Stimulated activated CD4-positive, alpha-beta T cell treated with anti-CD3 and anti-CD28 coated beads, Interleukin-4, amount 100 ng/mL, for 1 hour (primary cell): ENCODE data around the gene ZCCHC14.
"Not testable (repeated sequence)": the region's sequence is repeated elsewhere in the genome, so short reads cannot be mapped to it uniquely, and the experiment has no call there.

ENCODE experiments used
- DNase-seq: peaks from one replicate; pipeline ENCODE4 v3.0.0-alpha.2; 2020

Gene ZCCHC14

DNA sequence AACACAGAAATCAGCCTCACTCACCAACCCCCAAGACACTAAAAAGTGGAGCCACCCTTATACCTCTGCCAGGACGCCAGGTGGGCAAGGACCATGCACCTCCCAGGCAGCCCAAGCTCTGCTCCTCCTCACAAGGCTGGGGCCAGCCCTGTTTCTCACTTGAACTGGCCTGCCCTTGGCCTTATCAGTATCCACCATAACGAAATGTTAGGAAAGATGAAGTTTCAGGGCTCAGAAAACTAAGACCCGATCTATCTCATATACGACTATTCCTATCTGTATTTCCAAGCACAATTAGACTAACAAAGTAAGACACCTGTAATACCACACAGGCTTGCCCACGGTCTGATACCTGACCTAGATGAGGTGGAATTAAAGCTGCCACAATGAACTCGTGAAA is 116.2 kb downstream of the ZCCHC14 start:
- no peak for DNase-seq

DNA sequence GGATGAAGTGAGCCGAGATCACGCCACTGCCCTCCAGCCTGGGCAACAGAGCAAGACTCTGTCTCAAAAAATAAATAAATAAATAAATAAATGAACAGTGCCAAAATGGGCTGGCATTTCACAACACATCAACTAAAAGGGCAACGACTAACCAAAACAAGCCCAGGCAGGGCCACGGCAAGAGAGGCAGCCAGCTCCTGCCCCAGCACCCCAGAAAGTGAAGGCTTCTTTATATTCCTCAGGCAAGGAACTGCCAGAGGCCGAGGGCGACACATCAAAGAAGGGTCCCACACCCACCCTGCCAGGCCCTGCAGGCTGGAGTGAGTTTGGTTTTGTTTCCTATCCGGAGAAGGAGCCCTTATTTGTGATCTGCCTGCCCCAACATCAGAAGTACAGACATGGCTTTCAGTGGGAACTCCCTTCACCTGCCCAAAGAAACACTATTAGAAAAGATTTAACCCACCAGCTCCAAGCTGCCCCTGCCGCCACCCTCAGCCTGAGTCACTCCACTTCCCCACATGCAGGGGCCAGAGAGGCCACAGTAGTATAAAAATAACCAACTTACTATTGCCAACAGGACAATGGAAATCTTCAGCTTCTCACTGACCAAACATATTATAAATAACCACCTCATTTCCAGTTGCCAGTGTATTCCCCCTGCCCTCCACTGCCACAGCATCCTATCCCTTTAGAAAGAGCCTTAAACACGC is 117.2 kb downstream of the ZCCHC14 start:
- no peak for DNase-seq

- DNase-seq, result no peak
Measured at GRCh38 chr16:87374313-87374712, 118.5 kb downstream of the ZCCHC14 start.

GRCh38 chr16:87372305-87372704 is 120.5 kb downstream of the ZCCHC14 start:
- DNase-seq, result no peak

- no peak for DNase-seq
Measured at GRCh38 chr16:87371261-87371866, 121.5 kb downstream of the ZCCHC14 start.

- no peak for DNase-seq
Measured at GRCh38 chr16:87369796-87370719, 122.8 kb downstream of the ZCCHC14 start.

DNA sequence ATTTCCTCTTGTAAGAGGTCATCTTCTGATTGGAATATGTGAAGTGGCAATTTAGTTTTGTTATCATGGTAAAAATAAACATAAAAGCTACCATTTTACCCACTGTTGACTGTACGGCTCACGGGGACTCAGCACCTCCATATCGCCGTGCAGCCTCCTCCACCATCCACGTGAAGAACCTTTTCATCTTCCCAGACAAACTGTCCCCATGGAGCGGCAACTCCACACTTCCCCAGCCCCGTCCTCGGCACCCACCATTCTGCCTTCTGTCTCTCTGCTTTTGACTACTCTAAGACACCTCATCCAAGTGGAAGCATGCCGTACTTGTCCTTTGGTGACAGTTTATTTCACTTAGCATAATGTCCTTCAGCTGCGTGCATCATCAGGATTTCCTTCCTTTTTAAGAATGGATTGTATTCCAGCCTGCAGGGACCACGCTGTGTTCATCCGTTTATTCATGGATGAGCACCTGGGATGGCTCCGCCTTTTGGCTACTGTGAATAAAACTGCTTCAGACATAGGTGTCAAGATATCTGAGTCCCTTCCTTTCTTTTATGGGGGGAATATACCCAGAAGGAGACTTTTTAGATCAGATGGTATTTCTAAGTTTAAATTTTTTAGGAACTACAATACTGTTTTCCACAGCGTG is 123.6 kb downstream of the ZCCHC14 start:
- no peak for DNase-seq

DNA sequence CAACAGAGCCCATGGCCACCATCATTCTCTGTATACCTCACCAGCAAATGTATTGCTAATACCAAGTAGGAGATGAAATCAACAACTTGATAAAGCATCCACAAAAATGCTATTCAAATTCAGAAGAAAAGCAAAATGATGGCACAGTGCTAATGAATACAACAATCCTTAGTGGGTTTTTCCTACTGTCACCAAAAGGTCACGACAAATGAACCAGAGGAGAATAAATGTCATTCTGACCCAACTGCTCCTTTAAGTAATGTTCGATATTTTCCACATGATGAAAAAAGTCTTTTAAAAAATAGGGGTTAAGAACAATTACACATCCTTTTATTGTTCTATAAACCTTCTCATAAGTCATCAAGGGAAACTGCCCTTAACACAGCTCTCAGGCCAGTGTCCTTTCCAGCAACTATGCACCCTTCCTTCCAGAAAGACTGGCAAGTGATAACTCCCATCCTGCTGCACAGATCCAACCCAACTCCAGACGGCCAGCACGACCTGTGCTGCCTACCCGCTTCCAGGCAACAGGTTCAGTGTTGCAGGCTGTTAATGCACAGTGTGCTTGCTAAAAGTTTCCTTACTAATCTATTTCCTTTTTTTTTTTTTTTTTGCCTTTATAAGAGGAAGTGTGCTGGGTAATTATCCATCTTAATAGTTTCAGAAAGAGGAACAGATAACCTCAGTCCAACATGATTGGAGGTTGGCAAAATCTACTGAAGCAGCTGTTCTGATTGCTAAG is 124.6 kb downstream of the ZCCHC14 start:
- no peak for DNase-seq

- DNase-seq, result no peak
Measured at GRCh38 chr16:87367529-87367928, 125.3 kb downstream of the ZCCHC14 start.

GRCh38 chr16:87366930-87367329 is 125.9 kb downstream of the ZCCHC14 start:
- DNase-seq, result no peak

DNA sequence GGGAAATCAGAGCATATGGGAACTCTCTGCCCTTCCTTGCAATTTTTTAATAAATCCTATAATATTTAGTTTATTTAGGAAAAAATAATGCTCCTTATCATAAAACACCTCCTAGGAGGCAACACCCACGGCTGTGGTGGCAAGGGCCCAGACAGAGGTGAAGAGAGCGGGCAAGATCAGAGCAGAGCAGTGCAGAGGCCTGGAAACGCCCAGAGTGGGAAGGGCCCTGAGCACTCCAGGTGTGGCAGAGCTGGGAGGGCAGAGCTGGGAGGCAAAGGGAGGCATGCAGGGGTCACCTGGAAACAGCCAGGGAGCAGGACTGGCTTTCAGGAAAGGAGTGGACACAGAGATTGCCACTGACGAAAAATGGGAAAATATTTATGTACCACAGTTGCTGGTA is 126.5 kb downstream of the ZCCHC14 start:
- no peak for DNase-seq

DNA sequence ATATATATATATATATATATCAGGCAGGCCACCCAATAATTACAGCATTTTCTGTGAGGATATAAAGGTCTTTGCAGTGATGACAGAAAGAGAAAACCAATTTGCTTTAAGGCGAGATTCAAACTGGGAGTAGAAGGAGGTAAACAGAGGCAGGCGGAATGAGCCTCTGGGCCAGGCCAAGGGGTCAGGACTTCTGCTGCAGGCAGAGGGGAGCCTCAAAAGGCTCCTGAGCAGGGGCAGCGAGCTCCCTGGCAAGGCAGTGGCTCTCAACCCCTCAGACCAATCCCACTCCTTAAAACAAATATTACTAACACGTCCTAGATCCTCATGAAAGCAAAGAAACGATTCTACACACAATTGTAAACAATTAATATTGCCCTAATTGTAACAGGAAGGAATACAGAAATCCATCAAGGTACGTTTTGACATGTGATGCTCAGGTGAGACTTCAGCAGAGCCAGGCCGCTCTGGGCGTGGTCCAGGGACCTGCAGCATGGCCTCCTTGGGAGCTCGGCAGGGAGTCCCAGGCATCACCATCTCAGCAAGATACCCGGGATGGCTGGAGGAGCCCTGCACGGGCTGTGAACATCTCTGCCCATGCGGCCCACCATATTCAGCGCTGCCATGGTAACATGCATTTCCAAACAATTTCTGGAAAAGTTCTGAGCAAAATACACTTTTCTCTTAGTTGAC is 127.7 kb downstream of the ZCCHC14 start:
- DNase-seq, result no peak

- no peak for DNase-seq
Measured at GRCh38 chr16:87363771-87364455, 128.9 kb downstream of the ZCCHC14 start.

DNA sequence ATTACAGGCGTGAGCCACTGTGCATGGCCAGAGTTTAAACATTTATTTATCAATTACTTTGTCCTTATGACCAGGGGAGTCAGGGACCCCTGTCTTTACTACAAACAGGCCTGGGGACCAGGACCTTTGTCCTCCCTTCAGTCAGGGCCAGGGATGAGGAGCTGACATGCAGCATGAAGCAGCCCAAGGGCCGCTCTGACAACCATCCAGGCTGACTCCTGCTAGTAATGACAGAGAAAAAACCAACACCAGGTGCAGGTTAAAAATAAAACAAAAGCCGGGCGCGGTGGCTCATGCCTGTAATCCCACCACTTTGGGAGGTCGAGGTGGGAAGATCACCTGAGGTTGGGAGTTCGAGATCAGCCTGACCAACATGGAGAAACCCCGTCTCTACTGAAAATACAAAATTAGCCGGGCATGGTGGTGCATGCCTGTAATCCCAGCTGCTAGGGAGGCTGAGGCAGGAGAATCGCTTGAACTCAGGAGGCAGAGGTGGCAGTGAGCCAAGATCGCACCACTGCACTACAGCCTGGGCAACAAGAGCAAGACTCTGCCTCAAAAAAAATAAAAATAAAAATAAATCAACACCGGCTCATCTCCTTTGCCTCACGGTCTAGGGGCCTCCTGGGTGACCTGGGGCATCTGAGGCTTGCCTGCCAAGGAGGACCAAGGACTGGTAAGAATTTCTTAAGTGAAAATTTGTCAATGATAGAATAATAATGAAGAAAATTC is 129.8 kb downstream of the ZCCHC14 start:
- not testable (repeated sequence) for DNase-seq

GRCh38 chr16:87361916-87362619 is 130.8 kb downstream of the ZCCHC14 start:
- no peak for DNase-seq

DNA sequence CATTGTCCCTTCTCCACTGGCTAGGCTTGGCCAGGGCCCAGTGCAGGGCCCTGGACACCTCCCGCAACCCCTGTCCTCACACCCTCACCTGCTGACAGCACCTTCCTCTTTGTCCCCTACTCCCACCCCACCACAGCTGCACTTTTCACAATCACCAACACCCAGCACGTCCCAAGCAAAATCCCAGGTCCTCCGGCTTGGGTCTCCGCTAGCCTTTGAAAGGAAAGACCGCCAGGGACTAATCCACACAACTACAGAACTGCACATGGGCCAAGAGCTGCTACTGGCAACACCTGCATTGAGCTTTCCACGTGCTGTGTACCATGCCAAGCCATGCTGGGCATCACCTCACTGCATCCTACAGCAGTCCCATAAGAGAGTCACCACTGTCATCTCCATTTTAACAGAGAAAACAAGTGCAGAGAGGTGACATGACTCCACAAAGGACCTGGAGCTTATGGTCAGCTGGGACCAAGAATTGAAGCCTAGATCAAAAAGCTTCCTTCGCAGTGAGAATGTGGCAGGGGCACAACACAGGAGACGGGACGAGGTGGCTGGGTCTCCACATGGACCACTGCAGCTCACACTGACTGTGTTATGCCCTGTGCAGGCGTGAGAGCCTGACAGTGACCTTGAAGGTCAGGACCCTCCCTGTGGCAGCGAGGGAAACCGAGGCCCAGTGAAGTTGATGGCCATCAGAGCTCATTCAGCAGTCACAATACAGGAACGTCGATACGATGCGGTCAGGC is 131.8 kb downstream of the ZCCHC14 start:
- DNase-seq, result no peak

DNA sequence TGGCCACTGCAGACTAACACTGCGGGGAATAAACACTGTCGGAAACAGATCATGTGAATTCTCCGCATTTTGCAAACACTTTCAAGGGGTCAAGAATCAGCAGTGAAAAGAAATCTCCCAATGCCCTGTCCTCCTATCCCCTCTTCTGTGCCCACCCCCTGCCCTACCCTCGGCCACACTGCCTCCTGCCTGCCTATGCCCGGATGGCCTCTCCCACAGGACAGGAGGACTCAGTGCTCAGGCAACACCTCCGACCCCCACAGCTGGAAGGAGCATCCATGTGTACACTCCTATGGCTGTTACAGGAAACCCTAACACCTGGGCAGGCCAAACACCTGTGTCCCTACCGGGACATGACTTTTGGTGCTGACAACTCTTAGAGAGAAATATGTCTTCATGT is 133.7 kb downstream of the ZCCHC14 start:
- no peak for DNase-seq

DNA sequence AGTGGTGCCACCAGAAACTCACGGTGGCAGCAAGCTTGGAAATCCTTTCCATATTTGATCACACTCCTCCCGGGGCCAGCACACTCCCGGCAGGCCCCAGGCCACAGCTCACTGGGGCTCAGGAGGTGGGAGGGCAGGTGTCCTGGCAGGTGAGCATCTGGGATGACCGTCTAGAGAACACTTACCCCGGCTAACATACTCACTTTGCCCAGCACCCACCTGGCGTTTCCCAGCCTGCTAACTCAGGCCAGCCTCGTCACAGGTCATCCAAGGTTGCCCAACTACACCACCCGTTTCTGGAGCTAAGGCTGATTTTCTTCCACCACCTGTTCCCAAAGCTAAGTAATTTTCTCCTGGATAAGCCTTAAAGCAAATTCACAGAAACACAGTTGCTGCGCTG is 134.1 kb downstream of the ZCCHC14 start:
- no peak for DNase-seq

GRCh38 chr16:87358250-87358649 is 134.6 kb downstream of the ZCCHC14 start:
- DNase-seq, result no peak
